Stimulated activated CD4-positive, alpha-beta T cell treated with anti-CD3 and anti-CD28 coated beads, Interleukin-2, amount 100 ng/mL, for 48 hours (primary cell): ENCODE measurements around the gene SLC11A1.

Experiments
- DNase-seq, 2 donors: peaks; one replicate each; pipeline ENCODE4 v3.0.0-alpha.2; 2020

The SLC11A1 gene

GRCh38 chr2:218381916-218382366, at the start of gene SLC11A1:
SLC11A1 (plus strand) TSS chr2:218382273; CDS start chr2:218382369, 96 bp downstream.
- DNase-seq: no peak

GRCh38 chr2:218332288-218332687, 49.8 kb upstream of the SLC11A1 start:
- DNase-seq: no peak

- no peak for DNase-seq
These were observed 49.0 kb upstream of the SLC11A1 start for GRCh38 chr2:218332920-218333645.

- DNase-seq: no peak
These were observed 47.5 kb upstream of the SLC11A1 start for GRCh38 chr2:218334531-218334930.

GRCh38 chr2:218340656-218341055, 41.4 kb upstream of the SLC11A1 start:
- DNase-seq: no peak

GRCh38 chr2:218341381-218341780, 40.7 kb upstream of the SLC11A1 start:
- DNase-seq: no peak

GRCh38 chr2:218342837-218343236, 39.2 kb upstream of the SLC11A1 start:
- DNase-seq: no peak

GRCh38 chr2:218343591-218343990, 38.5 kb upstream of the SLC11A1 start:
- DNase-seq: no peak

GRCh38 chr2:218344090-218344754, 37.9 kb upstream of the SLC11A1 start:
- no peak for DNase-seq

GRCh38 chr2:218344755-218345417, 37.2 kb upstream of the SLC11A1 start:
- no peak for DNase-seq

GRCh38 chr2:218345491-218346236, 36.4 kb upstream of the SLC11A1 start:
- DNase-seq: no peak

GRCh38 chr2:218347172-218347571, 34.9 kb upstream of the SLC11A1 start:
- DNase-seq: no peak

- no peak for DNase-seq
These were observed 28.0 kb upstream of the SLC11A1 start for GRCh38 chr2:218354045-218354444.

GRCh38 chr2:218354850-218355443, 27.1 kb upstream of the SLC11A1 start:
- no peak for DNase-seq

- no peak for DNase-seq
These were observed 24.6 kb upstream of the SLC11A1 start for GRCh38 chr2:218357236-218358177.

GRCh38 chr2:218360453-218360852, 21.6 kb upstream of the SLC11A1 start:
- no peak for DNase-seq

- no peak for DNase-seq
These were observed 19.5 kb upstream of the SLC11A1 start for GRCh38 chr2:218362606-218363005.

- DNase-seq: no peak
These were observed 18.3 kb upstream of the SLC11A1 start for GRCh38 chr2:218363736-218364135.

GRCh38 chr2:218364196-218364595, 17.9 kb upstream of the SLC11A1 start:
- no peak for DNase-seq

- DNase-seq: no peak
These were observed 15.3 kb upstream of the SLC11A1 start for GRCh38 chr2:218366621-218367414.
